Bone marrow (tissue), 2 donors: ENCODE data around the gene SFXN5.

Source experiments
- DNase-seq, 2 donors: peaks; one replicate each; lab custom pipeline; 2025; lab: John Stamatoyannopoulos, UW

Gene SFXN5

DNA sequence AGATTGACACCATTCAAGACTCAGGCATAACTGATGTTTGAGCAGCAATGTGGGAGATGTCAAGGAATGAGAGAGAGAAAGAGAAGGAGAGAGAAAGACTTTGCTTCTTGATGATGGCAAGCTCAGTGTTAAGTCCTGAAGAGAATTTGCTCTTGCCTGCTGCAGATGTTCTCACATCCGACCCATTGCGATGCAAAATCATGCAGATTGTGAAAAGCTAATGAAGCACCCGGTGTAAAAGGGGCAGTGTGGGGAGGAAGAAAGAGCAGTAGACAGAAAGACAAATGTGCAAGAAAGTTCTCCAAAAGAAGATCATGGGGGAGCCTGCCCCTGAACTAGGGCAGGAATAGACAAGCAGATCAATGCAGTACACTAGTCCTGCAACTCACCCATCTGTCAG, 96.5 kb downstream of the SFXN5 start:
- DNase-seq, result no peak

DNA sequence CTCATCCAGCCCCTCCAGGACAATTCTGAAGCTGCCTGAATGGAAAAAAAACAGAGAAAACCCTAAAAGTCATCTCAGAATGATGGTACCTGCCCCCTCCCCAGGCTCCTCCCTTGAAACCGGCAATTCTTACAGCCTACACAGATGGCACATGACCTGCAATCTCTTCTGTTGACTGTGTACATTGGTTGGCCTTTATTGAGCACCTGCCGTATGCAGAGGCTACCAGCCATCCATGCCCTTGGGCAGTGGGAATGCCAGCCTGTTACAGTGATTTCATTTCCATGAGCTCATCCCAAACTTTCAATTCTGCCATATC, 97.1 kb downstream of the SFXN5 start:
- no peak for DNase-seq

DNA sequence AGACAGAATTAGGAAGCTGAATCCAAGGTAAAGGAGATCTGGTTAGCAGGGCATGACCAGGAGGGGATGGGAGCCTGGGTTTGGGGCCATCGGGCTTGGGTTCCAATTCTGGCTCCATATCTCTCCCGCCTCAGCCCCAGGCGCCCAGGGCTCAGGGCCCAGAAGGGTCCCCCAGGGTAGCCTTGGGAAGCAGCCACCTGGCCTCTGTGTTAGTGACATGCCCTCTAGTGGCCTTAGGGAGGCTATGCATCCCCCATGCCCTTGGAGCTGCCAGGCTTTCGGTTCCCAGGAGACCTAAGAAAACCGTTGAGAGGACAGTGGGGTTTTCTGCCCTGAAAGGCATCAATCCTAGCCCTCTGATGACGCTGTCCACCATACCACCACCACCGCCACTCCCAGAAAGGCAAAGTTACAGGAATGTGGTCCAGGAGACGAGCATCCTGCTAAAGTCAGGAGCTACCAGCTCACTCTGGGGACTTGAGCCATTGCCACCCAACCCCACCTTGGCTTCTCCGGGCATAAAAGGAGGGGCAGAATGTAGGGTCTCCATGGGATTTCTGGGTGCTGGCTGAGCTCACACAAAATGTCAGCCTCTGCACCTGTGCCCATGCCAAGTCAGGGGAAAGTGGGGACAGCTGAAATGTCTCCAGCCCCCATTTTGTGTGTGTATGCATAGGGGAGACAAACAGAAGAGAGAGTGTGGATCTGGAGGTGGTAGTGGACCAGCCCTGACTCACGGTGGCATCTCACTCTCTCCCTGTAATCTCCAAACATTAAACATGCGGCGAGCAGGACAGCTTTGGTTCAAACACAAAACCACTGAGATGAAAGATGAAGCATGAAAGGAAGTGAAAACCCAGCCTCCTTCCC, 97.7 kb downstream of the SFXN5 start:
- DNase-seq, result no peak

DNA sequence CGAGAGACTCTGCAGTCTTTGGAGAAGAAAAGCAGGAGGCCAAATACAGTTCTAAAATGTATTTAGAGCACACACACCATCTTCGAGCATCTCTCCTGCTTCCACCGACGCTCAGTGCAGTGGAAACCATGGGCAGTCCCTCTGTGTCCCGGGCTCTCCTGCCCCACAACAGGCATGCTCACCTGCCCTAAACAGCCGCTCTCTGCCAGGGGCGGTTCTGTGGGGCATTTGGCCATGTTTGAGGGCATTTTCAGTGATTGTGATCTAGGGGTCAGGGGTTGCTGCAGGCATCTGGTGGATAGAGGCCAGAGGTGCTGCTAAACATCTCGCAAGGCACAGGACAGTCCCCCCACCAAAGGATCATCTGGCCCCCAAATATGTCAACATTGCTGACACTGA, 98.4 kb downstream of the SFXN5 start:
- no peak for DNase-seq

DNA sequence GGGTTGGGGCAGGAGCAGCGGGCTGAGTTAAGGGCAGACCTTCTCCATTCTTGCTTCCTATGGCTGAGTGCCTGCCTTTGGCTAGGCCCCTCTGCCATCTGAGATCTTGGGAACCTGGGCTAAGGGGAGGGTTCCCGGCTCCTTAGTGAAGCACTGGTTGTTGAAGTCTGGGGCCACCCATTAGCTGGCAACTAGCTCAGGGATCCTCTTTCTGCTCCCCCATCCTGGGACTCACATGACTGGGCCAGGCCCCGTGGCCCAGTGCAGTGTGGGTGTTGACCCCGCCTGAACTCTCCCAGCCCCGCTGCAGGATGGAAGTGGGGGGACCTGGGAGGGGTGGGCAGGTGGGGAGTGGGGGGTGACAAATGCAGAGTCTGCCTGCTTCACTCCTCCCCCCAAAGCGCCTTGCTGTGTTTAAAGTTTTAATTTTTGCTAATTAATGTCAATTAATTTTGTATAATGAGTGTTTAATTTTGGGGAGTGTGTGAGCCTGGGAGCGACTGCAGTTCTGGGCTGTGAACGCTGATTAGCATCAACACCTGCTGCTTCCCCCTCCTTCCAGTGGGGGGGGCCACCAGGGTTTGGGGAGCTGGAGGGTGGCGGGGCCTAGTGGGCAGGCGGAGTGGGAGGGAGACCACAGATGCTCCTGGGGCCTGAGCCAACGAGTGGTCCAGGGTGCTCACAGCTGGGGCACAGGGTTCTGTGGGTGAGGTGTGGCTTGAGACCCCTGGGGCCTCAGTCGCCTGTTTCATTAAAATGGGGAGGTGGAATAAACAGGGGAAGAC, 99.0 kb downstream of the SFXN5 start:
- DNase-seq, result no peak

DNA sequence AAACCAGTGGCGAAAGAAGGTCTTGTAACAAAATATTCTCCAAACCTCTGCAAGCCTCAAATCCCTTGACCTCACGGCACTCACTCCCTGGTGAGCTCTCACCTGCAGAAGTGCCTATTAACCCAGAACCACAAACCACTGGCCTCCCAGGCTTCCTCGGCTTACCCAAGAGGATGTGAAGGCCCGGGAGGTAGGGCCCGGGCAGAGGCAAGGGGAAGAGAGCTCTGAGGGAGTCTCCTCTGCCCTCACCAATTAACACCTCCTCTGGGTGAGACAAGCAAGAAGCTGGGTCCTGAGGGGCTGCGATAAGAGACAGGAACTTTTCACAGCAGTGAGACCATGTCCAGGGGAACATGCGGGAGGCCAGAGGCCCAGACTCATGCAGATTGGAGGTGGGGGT, 100.5 kb downstream of the SFXN5 start:
- DNase-seq, result no peak

DNA sequence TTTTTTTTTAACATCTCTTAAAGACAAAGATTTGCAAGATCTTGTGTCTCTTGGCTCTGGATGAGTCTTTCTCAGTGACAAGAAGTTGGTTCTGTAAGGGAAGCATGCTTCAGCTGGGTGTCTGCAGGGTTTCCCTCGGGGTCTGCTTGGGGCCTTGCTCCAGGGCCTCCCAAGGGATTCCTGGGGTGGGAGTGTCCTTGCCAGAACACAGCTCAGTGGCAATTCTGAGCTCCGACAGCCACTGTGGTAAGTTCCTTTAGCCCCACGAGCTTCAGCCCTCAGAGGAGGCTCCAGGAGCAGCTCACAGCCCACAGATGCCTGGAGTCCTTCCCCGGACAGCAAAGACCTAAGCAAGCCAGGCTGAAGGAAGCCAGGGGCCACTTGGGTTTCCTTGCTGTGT, 101.8 kb downstream of the SFXN5 start:
- no peak for DNase-seq

DNA sequence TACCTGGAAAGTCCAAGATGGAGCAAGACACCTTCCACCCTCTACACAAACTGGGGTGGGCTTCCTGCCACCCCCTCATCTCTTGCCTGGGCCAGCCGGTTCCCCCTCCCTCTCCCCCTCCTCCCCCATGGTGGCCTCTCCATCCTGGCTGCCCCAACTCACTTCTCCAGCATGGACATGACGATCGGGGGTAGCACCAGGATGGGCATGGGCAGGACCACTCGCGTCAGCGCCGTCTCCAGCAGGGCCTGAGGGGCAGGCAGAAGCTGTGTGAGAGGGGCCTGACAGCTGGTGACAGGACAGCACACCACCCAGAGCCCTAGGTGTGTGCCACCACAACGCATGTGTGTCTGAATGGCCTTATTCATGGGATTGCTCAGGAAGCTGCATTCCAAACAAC, 103.2 kb downstream of the SFXN5 start:
- no peak for DNase-seq

DNA sequence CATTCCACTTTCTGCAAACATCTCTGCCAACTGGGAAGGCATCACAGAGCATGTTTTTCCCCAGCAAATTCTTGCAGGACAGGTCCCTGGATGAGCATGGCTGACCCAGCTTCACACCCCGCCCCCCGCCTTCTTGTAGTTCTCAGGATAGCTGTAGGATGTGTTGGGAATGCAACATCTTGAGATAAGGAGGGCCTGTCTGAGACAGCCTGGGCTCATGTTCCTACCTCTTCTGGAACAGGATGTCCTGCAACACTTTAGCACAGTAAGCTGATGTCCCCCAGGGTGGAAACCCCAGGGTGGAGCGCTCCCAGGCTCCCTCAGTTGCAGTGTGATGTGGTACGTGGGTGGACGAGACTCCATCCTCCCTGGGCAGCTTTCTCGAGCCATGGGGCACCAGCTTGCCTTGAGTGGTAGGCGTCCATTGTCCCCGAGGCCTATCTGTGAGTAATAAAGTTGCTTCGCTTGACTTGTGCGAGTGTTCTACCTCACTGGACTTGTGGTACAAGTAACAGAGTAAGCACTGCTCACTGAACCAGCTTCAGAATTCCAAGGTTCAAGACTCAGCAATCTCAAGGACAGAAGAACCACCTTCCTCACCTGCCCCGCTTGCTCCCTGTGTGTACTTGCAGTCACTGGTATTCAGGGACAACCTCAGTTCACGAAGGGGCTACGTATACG, 105.6 kb downstream of the SFXN5 start:
- DNase-seq, result no peak

DNA sequence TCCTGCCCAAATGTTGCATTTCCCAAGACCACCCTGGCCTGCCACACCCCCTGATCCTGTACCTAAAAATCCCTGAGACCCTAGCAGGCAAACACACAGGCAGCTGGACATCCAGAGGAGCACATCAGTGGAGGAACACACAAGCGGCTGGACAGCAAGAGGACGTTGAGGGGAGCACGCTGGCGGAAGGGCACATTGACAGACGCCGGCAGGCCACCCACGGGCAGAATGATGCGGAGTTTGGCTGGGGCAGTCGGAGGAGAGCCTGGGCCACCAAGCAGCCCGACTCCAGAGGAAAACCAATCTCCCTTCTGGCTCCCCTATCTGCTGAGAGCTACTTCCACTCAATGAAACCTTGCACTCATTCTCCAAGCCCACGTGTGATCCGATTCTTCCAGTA, 106.5 kb downstream of the SFXN5 start:
- DNase-seq, result no peak

DNA sequence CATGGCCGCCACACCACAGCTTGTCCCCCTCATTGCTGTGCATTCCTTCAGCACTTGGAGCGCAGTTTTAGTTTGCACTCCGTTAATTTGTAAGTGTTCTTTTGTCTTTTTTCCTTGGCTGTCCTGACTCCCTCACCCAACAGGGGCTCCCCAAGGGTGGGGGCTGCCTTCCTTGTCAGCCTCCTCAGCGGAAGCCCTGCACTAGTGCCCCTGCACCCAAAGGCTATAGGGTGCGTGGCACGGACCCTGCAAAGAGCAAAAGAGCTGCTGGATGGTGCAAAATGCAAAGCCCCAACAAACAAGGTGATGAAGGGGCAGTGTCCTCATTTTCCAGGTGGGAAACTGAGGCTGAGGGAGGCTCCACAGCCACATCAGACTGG, 107.4 kb downstream of the SFXN5 start:
- DNase-seq, result no peak

DNA sequence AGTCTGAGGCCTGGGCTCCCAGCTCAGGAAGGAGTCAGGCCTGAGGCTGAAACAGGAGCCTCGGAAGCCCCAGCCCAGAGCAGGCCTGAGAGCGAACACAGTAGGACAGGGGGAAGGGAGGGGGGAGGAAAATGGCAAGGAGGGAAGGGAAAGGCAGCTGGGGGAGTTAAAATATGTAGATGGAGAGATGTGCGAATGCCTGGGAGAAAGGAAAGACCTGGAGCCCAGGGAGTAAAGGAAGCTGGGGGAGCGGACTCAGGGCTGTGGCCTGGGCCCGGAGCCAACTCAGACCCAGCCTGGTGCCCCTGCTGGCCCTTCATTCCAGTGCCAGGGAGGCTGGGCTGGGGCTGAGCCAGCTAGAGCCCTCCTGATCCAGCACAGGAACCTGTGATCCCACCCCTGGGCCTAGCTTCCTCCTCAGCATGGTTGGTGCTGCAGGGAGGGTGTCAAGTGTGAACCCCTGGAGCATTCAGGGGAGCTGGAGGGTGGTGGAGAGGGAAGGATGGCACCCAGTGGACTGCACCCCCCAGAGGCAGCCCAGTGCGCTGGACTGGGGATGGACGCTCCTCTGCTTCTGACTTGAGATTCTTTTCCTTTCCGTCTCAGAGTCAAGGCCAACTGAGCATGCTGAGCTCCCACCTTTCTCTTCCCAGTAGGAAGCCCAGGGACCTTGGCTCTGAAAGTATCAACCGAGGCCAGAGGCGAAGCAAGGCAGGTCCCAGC, 107.9 kb downstream of the SFXN5 start:
- DNase-seq, result no peak

DNA sequence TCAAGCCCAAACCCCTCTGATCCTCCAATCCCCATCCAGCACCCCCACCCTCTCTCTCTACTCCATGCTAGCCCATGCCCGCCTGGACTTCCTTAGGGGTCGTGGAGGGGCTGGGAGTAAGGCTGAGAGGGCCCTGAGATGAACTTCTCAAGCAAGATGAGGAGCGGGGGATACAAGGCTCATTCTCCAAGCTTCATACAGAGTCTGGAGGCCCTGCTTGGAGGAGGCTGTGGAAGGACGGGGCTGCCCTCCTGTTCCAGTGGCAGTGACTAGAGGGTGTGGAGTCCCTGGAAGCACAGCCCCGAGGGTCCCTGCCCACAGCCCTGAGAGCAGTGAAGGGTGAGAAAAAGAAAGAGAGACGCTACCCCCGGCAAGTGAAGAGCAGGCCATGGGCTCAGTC, 108.6 kb downstream of the SFXN5 start:
- no peak for DNase-seq

DNA sequence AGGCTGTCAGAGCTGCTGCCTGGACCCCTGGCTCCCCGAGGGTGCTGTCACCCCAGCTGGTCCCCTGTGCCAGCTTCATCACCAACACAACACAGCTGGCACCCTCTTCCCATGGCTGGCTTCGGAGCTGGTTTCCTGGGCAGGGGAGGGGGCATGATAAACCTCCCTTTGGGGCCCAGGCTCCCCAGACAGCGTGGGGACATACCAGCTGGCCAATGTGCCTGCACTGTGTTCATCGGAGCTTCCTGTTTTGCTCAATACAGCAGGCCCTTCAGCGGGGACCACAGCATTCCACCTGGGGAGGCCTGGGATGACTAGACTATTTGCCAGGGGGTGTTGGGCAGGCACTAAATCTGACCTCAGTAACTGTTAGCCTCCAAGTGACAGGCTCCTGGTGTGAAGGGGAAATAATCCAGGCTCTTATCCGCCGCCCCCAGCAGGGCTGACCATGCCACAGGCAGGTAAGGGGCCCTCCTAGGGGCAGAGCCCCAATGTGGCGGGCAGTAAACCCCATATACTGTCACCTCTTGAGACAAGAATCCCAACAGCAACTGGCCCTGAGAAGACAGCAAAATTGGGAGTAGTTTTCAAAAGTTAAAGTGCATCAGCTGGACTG, 109.6 kb downstream of the SFXN5 start:
- DNase-seq, result no peak

DNA sequence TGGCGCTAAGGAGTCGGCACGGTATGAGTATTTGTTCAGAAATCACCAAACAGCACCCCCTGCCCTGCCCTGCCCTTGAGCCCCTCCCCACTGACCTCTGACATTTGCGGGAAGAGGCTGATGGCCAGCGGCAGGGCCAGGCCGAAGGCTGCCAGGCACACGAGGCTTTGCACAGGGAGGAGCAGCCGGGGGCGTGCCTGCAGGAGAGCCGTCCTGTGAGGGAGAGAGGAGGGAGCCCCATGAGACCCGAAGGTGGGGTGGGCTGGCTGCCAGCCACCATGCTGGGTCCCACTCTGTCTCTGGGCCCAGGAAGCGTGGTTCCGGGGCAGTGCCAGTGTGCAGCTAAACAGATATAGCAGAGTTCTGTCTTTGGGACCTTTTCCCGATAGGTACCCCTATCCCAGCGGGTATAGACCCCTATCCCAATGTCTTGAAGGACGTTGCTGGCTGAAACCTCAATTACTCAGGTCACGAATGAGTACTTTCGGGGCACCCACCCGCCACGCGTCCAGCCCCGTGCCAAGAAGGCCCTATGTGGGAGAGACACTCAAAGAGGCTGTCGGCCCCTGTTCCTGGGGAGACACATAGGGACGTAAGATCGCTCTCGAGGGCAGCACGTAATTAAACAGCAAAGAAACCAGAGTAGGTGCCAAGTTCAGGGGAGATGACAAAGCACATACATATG, 110.3 kb downstream of the SFXN5 start:
- DNase-seq, result no peak

DNA sequence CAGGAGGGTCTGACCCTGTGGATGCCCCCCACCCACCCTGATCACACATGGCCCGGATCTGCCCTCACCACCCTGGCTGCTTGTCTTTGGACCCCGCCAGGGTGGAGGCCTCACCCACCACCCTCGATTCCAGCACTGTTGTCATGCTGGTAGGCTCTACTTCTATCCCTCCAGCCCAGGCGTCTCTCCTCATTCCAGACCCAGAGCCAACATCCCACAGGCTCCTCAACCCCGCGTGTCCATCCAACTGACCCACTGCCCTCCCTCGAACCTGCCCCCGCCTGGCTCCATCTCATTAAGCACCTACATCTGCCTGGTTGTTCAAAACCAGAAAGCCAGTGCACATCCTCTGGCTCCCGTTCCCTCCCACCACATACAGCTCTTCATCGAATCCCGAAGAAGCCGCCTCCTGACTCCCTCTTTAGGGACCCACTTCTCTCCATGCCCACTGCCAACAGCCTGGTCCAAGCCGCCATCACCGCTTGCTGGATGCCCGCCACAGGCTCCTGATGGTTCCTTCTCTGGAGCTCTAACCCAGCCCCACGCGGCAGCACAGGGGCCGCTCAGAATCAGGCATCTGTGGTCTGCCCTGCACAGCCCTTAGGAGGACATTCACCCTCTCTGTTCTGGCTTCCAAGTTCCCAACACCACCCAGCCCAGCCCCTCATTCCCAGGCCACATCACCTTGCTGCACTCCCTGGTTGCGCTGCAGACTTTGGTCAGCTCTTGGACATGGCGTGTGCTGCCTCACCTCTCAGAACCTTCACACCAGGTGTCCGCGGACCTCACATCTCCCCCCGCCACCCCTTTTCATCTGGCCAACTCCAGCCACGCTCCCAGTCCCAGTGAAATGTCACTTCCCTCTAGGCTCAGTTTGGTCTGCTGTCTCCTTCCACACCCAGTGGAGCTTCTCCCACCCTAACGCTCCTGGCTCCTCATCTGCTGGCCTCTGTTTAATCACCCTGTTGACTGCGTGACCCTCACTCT, 111.2 kb downstream of the SFXN5 start:
- no peak for DNase-seq

DNA sequence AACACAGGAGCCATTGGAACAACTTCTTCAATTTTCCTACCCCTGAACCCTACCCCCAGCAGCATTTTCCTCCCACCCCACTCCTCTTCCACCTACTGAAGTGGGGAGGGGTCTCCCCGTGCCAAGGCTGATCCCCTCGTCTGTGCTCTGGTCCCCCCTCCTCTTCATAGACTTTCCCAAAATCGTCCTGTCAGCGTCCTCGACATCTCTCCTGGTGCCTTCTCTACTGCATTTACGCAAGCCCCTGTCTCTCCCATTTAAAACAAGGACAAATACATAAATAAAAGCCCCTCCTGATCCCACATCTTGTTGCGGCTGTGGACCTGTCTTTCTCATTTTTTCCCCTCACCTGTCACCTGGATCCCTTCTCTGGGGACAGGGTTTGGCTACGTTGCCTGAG, 112.0 kb downstream of the SFXN5 start:
- DNase-seq, result no peak

DNA sequence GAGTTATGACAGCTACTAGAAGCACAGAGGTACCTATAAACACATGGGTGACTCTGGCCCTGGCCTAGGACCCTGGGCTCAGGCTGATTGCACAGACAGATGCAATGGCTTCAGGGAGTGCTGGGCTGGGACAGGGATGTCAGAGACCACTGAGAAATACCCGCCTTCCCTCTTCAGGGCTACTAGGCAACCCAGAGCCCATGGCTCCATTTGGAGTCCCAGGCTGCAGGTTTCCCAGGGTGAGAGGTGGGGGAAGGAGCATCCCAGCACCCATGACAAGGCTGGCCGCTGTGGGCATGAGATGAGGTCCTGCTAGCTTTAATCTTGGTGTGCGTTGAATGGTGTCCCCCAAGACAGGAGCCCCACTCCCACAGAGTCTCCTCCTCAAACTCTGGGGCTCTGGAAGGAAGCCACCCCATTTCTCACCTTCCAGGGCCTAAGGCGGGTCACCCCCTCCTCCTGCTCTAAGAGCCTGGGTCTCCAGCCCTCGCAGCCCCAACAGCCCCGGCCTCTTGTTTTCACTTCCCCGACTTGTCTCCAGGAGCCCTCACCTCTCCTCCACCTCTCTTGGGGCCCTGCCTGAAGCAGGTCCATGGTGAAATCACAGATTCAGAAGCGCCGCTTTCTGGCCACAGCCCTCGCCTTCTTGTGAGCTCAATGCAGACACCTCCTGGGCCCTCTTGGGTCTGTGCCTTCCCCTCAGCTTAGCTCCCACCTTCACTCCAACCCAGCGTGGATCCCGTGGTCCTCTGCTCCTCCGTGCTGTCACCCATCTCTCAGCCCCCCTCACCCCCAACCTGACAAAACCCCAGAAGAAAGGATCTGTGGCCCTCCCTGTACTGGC, 112.7 kb downstream of the SFXN5 start:
- DNase-seq, result no peak

DNA sequence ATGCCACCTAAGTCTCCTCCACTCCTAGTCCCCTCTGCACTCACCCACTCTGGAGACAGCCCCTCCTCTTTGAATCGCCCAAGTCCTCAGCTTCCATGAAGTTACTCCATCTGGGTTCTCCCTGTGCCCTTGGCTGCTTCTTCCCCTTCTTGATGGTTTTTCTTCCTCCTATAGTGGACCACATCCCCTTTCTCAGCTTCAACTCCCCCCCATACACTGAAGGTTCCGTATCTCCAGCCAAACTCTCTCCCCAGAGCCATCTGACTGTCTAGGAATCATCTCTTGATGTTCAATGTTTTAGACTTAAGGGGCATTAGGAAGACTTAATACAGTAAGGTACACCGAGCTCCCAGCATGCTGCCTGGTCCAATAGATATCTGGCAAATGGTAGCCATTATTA, 114.6 kb downstream of the SFXN5 start:
- no peak for DNase-seq
